Naive B cell (primary cell): ENCODE results near the gene KCTD12. TPM values are rescaled to one million over a fixed set of nuclear protein-coding genes. Genes with fewer than 3 reads are reported as not detected.

ENCODE experiments used
- ATAC-seq, 2 donors: fragments of 150-1000 bp; cut with Tn5 transposase; 2 replicates each; pipeline ENCODE4 v1.10.0; 2021; ENCODE audit warnings: low read depth in 2 of 2, mild to moderate bottlenecking in 2 of 2, moderate library complexity in 2 of 2
- DNase-seq: peaks from one replicate; pipeline ENCODE4 v3.0.0; 2022
- H3K27ac Mint-ChIP-seq, 6 donors: one replicate each; pipeline ENCODE4 v1.8.0; 2020 to 2022; ENCODE audit warnings: mild to moderate bottlenecking in 6 of 6, mixed read lengths in 6 of 6, moderate library complexity in 5 of 6, inconsistent platforms in 2 of 6
- H3K27me3 Mint-ChIP-seq, 3 donors: one replicate each; pipeline ENCODE4 v1.8.0; 2021 to 2022; ENCODE audit warnings: mixed read lengths in 3 of 3, mild to moderate bottlenecking in 1 of 3
- H3K36me3 Mint-ChIP-seq, 2 donors: one replicate each; pipeline ENCODE4 v1.8.0; 2020 to 2022; ENCODE audit warnings: mixed read lengths in 2 of 2, inconsistent platforms in 1 of 2, mild to moderate bottlenecking in 1 of 2
- H3K4me1 Mint-ChIP-seq, 3 donors: one replicate each; pipeline ENCODE4 v1.8.0; 2020 to 2022; ENCODE audit warnings: mixed read lengths in 3 of 3, inconsistent platforms in 1 of 3, mild to moderate bottlenecking in 1 of 3, moderate library complexity in 1 of 3
- H3K4me3 Mint-ChIP-seq, 8 donors: one replicate each; pipeline ENCODE4 v1.8.0; 2020 to 2022; ENCODE audit warnings: mild to moderate bottlenecking in 8 of 8, mixed read lengths in 8 of 8, moderate library complexity in 8 of 8, inconsistent platforms in 2 of 8
- H3K9me3 Mint-ChIP-seq, 7 donors: one replicate each; pipeline ENCODE4 v1.8.0; 2020 to 2022; ENCODE audit warnings: mixed read lengths in 7 of 7, mild to moderate bottlenecking in 5 of 7, inconsistent platforms in 2 of 7, moderate library complexity in 1 of 7
- polyA plus RNA-seq, 6 donors: library from polyadenylated mRNA; unstranded; fragments of 300-500 nt; fragmentation: Illumina TruSeq; gene quantifications; one replicate each; pipeline ENCODE4 v1.2.3, GENCODE V29; 2021; ENCODE audit warnings: low read depth in 6 of 6

KCTD12 gene
- polyA plus RNA-seq, 6 donors from 2014 or later, result 0.10 to 0.27 (median 0.14) TPM

DNA sequence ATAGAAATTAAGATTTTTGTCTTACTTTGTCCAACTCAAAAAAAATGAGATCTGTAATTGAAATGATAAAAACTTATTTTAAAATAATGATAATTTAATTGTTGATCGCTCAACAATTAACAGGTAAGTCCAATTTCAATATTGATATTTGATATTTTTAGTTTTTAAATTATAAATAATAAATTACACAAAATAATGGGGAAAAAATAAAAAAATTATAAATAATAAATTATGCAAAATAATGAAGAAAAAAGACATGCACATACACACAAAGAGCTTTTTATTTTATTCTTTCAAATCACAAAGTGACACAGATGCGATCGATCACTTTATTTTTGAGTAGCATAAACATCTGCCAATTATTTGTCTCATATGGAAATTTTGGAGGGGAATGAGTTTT, 40.8 kb downstream of the KCTD12 start:
- Mint-ChIP-seq H3K4me3 (no peak overlapping the region), H3K9me3 (peaks cover 0 to 5% (median 0%) of the 10 kb centered on the region in 7 donors), H3K36me3 (peaks cover 0 to 8% of the 10 kb centered on the region in 2 donors), H3K27ac (no peak overlapping the region), H3K27me3 (peaks cover 7 to 13% (median 10%) of the 10 kb centered on the region in 3 donors), H3K4me1 (no peaks in the 10 kb centered on the region)
- DNase-seq (no peak), ATAC-seq (no peak)

DNA sequence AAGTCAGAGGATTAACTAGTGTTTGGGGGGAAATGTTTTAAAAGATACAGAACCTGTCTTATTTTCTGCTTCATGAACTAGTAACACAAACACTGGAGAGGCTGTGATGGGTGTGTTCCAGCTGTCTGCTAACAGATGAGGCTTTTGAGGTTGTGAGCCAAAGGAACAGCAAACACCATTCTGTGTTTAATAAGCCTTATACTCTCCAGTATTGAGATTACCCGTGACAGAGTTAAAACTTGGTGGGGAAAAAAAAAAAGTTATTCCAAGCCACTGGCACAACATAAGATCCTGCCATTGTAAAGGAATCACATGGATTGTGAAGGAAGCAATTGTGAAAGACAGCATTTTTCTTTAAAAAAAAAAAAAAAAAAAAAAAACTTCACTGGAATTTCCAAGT, 48.4 kb downstream of the KCTD12 start:
- H3K27me3 Mint-ChIP-seq, result peaks cover 8 to 32% (median 14%) of the 10 kb centered on the region in 3 donors
- H3K27ac Mint-ChIP-seq, result no peak overlapping the region
- no peak for DNase-seq
- H3K4me3 Mint-ChIP-seq, result no peak overlapping the region
- peaks cover 0 to 5% (median 0%) of the 10 kb centered on the region in 7 donors for H3K9me3 Mint-ChIP-seq
- H3K36me3 Mint-ChIP-seq, result peaks cover 0 to 8% of the 10 kb centered on the region in 2 donors
- ATAC-seq, result no peak
- H3K4me1 Mint-ChIP-seq, result no peaks in the 10 kb centered on the region

DNA sequence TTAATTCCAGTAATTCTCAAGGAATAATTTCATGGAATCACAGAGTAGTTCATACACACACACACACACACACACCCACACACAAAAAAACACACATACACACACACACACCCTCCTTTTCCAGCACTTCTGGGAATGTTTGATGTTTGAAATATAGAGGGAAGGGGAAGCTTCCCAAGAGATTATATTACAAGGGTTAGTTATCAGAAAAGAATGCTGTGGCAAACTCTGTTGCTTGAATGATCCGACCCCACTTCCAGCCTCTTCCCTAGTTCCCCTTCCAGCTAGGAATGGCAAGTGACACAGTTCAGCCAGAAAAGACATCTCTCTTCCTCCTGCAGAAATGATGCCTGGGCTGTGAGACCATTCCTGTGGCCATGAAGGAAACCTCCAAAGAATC, 49.9 kb downstream of the KCTD12 start:
- H3K9me3 Mint-ChIP-seq, result no peaks in the 10 kb centered on the region
- no peak for DNase-seq
- peaks cover 0 to 31% (median 7%) of the 10 kb centered on the region in 3 donors for H3K27me3 Mint-ChIP-seq
- no peaks in the 10 kb centered on the region for H3K4me1 Mint-ChIP-seq
- no peaks in the 10 kb centered on the region for H3K36me3 Mint-ChIP-seq
- H3K27ac Mint-ChIP-seq, result peak overlapping the region in 1 of 6 donors; percentile 40
- ATAC-seq, result no peak
- no peak overlapping the region for H3K4me3 Mint-ChIP-seq

DNA sequence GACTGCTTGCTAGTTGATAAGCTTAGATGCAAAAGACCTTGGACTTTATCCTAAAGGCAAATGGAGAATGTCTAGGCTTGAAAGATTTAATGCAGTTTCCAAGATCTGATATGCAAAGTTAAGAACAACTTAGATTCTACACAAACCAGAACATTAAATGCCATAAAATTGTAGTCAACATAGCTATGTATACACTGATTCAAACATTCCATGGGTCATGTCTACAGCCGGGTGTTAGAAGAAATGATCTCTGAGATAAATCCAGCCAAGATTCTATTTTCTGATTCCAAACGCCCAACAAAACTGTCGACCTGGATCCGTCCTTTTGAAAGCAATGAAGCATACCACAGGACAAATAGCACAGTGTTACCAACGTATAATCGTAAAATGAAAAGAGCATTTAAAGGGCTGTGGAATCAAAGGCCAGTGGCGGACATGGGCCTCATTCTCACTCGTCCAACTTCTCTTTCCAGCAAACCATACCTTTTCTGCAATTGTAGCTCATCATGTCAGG, 52.7 kb downstream of the KCTD12 start:
- ATAC-seq (no peak), DNase-seq (no peak)
- Mint-ChIP-seq H3K27ac (no peak overlapping the region), H3K4me1 (no peaks in the 10 kb centered on the region), H3K27me3 (peaks cover 6 to 22% (median 7%) of the 10 kb centered on the region in 3 donors), H3K9me3 (no peaks in the 10 kb centered on the region), H3K36me3 (no peaks in the 10 kb centered on the region), H3K4me3 (no peak overlapping the region)

DNA sequence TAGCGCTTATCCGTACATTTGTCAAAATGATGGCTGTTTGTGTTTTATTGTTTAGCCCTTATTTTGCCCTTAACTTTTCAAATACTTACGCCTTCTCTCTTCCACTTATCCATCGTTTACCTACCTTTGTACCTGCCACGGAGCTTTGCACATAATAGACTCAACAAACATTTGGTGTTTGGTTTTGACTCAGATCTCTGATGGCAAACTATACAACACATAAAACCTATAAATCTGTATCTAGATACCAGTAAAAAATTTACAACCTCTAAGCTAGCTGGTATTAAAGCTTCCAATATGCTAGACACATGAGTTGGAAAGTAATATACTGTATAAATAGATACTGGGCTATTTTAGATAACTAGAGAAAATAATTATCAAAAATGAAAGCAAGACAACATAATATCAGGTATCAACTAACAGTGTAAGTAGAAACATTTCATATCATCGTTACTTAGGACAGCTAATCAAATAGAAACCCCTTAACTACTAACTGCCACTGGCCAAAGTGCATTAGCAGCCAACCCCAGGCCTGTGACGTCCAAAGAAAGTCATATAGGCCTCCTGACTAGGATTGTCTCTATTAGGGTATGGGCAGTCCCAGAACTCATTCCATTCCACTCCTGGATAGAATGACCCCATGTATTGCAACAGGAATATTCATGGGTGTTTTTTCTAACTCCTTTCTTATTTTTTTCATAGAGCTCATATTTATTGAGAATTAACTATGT, 53.8 kb downstream of the KCTD12 start:
- Mint-ChIP-seq H3K4me3 (no peak overlapping the region), H3K27ac (no peak overlapping the region), H3K9me3 (no peaks in the 10 kb centered on the region), H3K4me1 (no peaks in the 10 kb centered on the region), H3K36me3 (no peaks in the 10 kb centered on the region), H3K27me3 (peaks cover 6 to 21% (median 7%) of the 10 kb centered on the region in 3 donors)
- DNase-seq (no peak), ATAC-seq (no peak)

DNA sequence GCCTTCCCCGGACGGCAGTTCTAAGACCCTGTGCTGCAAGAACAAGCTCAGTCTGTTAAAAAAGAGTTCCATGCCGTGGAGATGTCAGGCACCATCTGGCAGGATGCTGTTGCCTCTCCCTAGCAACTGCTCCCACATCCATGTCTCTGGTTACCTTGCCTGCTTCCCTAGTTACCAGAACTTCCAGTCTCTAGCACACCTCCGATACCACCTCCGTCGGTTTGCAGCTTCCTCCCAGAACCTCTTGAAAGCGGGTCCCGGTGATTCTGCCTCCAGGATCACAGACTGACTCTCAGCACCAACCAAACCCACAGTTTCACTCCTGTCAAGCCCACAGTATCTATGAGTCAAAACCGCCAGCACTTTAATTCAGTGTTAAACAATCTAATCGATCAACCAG, 55.4 kb downstream of the KCTD12 start:
- no peaks in the 10 kb centered on the region for H3K36me3 Mint-ChIP-seq
- DNase-seq (no peak), ATAC-seq (no peak)
- H3K27me3 Mint-ChIP-seq, result peaks cover 0 to 8% (median 6%) of the 10 kb centered on the region in 3 donors
- no peaks in the 10 kb centered on the region for H3K9me3 Mint-ChIP-seq
- no peaks in the 10 kb centered on the region for H3K4me1 Mint-ChIP-seq
- H3K4me3 Mint-ChIP-seq, result no peak overlapping the region
- H3K27ac Mint-ChIP-seq, result no peak overlapping the region

Other genes starting within 250 kb of the KCTD12 start
- not detected for gene ACOD1, start 62.1 kb upstream of the KCTD12 start, polyA plus RNA-seq
- gene CLN5, start 105.7 kb upstream of the KCTD12 start, polyA plus RNA-seq, result 10 to 100 TPM; 20.2 to 30.9 (median 25.4) TPM
- 10 to 100 TPM; 32.2 to 54.4 (median 45.1) TPM for gene FBXL3, start 140.8 kb upstream of the KCTD12 start, polyA plus RNA-seq